ENCODE measurements around the gene NTF3.

NTF3 gene

GRCh38 chr12:5498806-5499205, 66.9 kb downstream of the NTF3 start:
- H3K4me2 ChIP-seq (ENCODE audit: low read length): no peak overlapping the region
- no peak overlapping the region for H4K91ac ChIP-seq (ENCODE audit: low read depth, low read length)
- no peak overlapping the region for H3K14ac ChIP-seq (ENCODE audit: low read length)
- no peaks in the 10 kb centered on the region for H3K9me3 ChIP-seq (ENCODE audit: insufficient read depth, low read depth, low read length)
- no peaks in the 10 kb centered on the region for H3K79me2 ChIP-seq (ENCODE audit: control insufficient read depth, insufficient read depth, low read length, poor library complexity)
- H3K27ac ChIP-seq (ENCODE audit: low read depth, low read length): no peak overlapping the region
- H3K36me3 ChIP-seq (ENCODE audit: control insufficient read depth in 1 of 2, insufficient read depth in 2 of 2, low read length in 2 of 2): no peaks in the 10 kb centered on the region
- H3K9ac ChIP-seq (ENCODE audit: low read length): no peak overlapping the region
- no peak overlapping the region for H2BK12ac ChIP-seq (ENCODE audit: low read length)
- no peaks in the 10 kb centered on the region for H3K27me3 ChIP-seq (ENCODE audit: insufficient read depth, low read length)
- no peak overlapping the region for H2BK120ac ChIP-seq (ENCODE audit: insufficient read depth, low read length, poor library complexity)
- H3K18ac ChIP-seq (ENCODE audit: low read length): no peak overlapping the region
- H4K8ac ChIP-seq (ENCODE audit: low read depth, low read length): no peak overlapping the region
- no peak overlapping the region for H2BK5ac ChIP-seq (ENCODE audit: low read depth, low read length, poor library complexity)
- no peak overlapping the region for H3K4me3 ChIP-seq (ENCODE audit: low read depth, low read length)
- no peak overlapping the region for H2AFZ ChIP-seq (ENCODE audit: insufficient read depth, low read length, poor library complexity)
- H3K4ac ChIP-seq (ENCODE audit: low read depth, low read length): no peak overlapping the region
- no peaks in the 10 kb centered on the region for H3K79me1 ChIP-seq (ENCODE audit: low read length)
- no peak overlapping the region for H2AK5ac ChIP-seq (ENCODE audit: low read length)
- no peak overlapping the region for H3K23ac ChIP-seq (ENCODE audit: low read length)
- no peak for DNase-seq
- H4K12ac ChIP-seq (ENCODE audit: low read depth, low read length): no peak overlapping the region
- no CpG with 5 or more reads among the region's 8 CpGs for WGBS (ENCODE audit: extremely low coverage, insufficient coverage, insufficient read length)
- H3K4me1 ChIP-seq (ENCODE audit: control insufficient read depth in 1 of 2, insufficient read depth in 2 of 2, low read length in 2 of 2): peaks cover 0 to 3% of the 10 kb centered on the region in 2 experiments

DNA sequence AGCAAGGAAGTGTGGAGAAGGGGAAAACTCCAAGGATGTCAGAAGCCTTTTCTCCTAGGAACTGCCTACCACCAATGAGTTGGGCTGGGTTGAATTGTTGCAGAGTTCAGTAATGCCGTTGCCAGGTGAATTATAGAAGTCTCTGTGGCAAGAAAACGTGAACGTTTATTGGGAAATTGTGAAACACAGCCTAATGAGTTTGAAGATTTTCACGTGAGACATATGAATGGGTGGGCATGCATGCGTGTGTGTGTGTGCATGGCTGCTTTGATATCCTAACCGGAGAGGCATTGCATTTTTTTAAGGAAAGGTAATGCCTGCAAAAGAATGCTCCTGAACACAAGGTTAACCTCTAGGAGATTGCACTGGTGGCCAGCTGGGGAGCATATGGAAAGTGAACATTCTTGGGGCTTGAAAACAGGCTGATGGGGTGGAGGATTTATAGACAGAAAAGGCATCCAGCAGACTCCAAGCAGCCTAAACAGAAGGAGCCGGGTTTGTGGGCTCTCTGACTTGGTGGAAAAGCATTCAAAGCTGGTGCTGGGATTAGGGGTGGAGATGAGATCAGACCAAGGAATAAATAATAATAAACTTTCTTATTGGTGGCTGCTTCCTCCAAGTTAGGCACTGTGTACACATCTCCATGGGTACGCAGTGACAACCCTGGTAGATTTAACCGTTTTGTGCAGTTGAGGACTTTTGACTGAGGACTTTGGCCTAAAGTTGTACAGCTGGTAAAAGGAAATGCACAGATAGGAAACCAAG, 67.8 kb downstream of the NTF3 start:
- Histone ChIP-seq H3K9me3 (ENCODE audit: insufficient read depth, low read depth, low read length) (no peaks in the 10 kb centered on the region), H4K12ac (ENCODE audit: low read depth, low read length) (no peak overlapping the region), H3K23ac (ENCODE audit: low read length) (no peak overlapping the region), H3K9ac (ENCODE audit: low read length) (no peak overlapping the region), H3K4me1 (ENCODE audit: control insufficient read depth in 1 of 2, insufficient read depth in 2 of 2, low read length in 2 of 2) (peaks cover 0 to 4% of the 10 kb centered on the region in 2 experiments), H3K79me2 (ENCODE audit: control insufficient read depth, insufficient read depth, low read length, poor library complexity) (no peaks in the 10 kb centered on the region), H2BK5ac (ENCODE audit: low read depth, low read length, poor library complexity) (no peak overlapping the region), H3K27ac (ENCODE audit: low read depth, low read length) (no peak overlapping the region), H4K8ac (ENCODE audit: low read depth, low read length) (no peak overlapping the region), H3K4ac (ENCODE audit: low read depth, low read length) (no peak overlapping the region), H2AFZ (ENCODE audit: insufficient read depth, low read length, poor library complexity) (no peak overlapping the region), H3K4me3 (ENCODE audit: low read depth, low read length) (no peak overlapping the region), H2BK120ac (ENCODE audit: insufficient read depth, low read length, poor library complexity) (no peak overlapping the region), H3K14ac (ENCODE audit: low read length) (no peak overlapping the region), H3K36me3 (ENCODE audit: control insufficient read depth in 1 of 2, insufficient read depth in 2 of 2, low read length in 2 of 2) (no peaks in the 10 kb centered on the region), H3K4me2 (ENCODE audit: low read length) (no peak overlapping the region), H2BK12ac (ENCODE audit: low read length) (no peak overlapping the region), H2AK5ac (ENCODE audit: low read length) (no peak overlapping the region), H3K27me3 (ENCODE audit: insufficient read depth, low read length) (no peaks in the 10 kb centered on the region), H3K18ac (ENCODE audit: low read length) (no peak overlapping the region), H4K91ac (ENCODE audit: low read depth, low read length) (no peak overlapping the region), H3K79me1 (ENCODE audit: low read length) (no peaks in the 10 kb centered on the region)
- no CpG with 5 or more reads among the region's 9 CpGs for WGBS (ENCODE audit: extremely low coverage, insufficient coverage, insufficient read length)
- no peak for DNase-seq

GRCh38 chr12:5500331-5500659, 68.4 kb downstream of the NTF3 start:
- no peak overlapping the region for H2BK12ac ChIP-seq (ENCODE audit: low read length)
- H3K4ac ChIP-seq (ENCODE audit: low read depth, low read length): no peak overlapping the region
- WGBS (ENCODE audit: extremely low coverage, insufficient coverage, insufficient read length): no CpG with 5 or more reads among the region's 7 CpGs
- H3K27ac ChIP-seq (ENCODE audit: low read depth, low read length): no peak overlapping the region
- no peak overlapping the region for H2AFZ ChIP-seq (ENCODE audit: insufficient read depth, low read length, poor library complexity)
- no peak overlapping the region for H3K4me2 ChIP-seq (ENCODE audit: low read length)
- H3K79me2 ChIP-seq (ENCODE audit: control insufficient read depth, insufficient read depth, low read length, poor library complexity): no peaks in the 10 kb centered on the region
- H2BK120ac ChIP-seq (ENCODE audit: insufficient read depth, low read length, poor library complexity): no peak overlapping the region
- no peak overlapping the region for H3K18ac ChIP-seq (ENCODE audit: low read length)
- DNase-seq: no peak
- H2AK5ac ChIP-seq (ENCODE audit: low read length): no peak overlapping the region
- peaks cover 0 to 4% of the 10 kb centered on the region in 2 experiments for H3K4me1 ChIP-seq (ENCODE audit: control insufficient read depth in 1 of 2, insufficient read depth in 2 of 2, low read length in 2 of 2)
- no peak overlapping the region for H3K14ac ChIP-seq (ENCODE audit: low read length)
- no peak overlapping the region for H3K4me3 ChIP-seq (ENCODE audit: low read depth, low read length)
- H4K12ac ChIP-seq (ENCODE audit: low read depth, low read length): no peak overlapping the region
- H3K36me3 ChIP-seq (ENCODE audit: control insufficient read depth in 1 of 2, insufficient read depth in 2 of 2, low read length in 2 of 2): no peaks in the 10 kb centered on the region
- H4K91ac ChIP-seq (ENCODE audit: low read depth, low read length): no peak overlapping the region
- H3K27me3 ChIP-seq (ENCODE audit: insufficient read depth, low read length): no peaks in the 10 kb centered on the region
- no peak overlapping the region for H3K23ac ChIP-seq (ENCODE audit: low read length)
- H3K9ac ChIP-seq (ENCODE audit: low read length): no peak overlapping the region
- no peaks in the 10 kb centered on the region for H3K79me1 ChIP-seq (ENCODE audit: low read length)
- no peaks in the 10 kb centered on the region for H3K9me3 ChIP-seq (ENCODE audit: insufficient read depth, low read depth, low read length)
- no peak overlapping the region for H4K8ac ChIP-seq (ENCODE audit: low read depth, low read length)
- H2BK5ac ChIP-seq (ENCODE audit: low read depth, low read length, poor library complexity): no peak overlapping the region

DNA sequence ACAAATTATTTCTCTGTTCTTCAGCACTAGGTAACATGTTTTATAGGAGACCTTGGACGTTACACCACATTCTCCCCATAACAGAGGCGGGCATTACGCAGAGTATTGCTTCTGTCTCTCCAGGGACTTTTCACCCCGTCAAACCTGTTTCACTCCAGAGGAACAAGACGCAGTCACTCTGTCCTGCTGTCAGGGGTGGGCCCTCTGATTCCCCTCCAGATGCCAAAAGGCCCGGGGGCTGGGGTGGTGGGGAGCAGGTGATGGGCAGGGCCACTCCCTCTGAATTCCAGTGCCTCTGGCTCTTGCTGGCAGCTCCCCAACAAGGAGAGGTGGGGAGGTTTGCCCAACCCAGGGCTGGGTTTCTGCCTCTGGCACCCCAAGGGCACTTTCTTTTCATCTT, 71.9 kb downstream of the NTF3 start:
- H3K36me3 ChIP-seq (ENCODE audit: control insufficient read depth in 1 of 2, insufficient read depth in 2 of 2, low read length in 2 of 2): no peaks in the 10 kb centered on the region
- WGBS (ENCODE audit: extremely low coverage, insufficient coverage, insufficient read length): no CpG with 5 or more reads among the region's 6 CpGs

More for the DNA sequence above, 71.9 kb downstream of the NTF3 start:
- H2BK5ac ChIP-seq (ENCODE audit: low read depth, low read length, poor library complexity): no peak overlapping the region
- no peaks in the 10 kb centered on the region for H3K27me3 ChIP-seq (ENCODE audit: insufficient read depth, low read length)
- no peak overlapping the region for H3K9ac ChIP-seq (ENCODE audit: low read length)
- peak; percentile 78 to 84 for DNase-seq
- H4K91ac ChIP-seq (ENCODE audit: low read depth, low read length): no peak overlapping the region
- H3K27ac ChIP-seq (ENCODE audit: low read depth, low read length): no peak overlapping the region
- no peak overlapping the region for H3K23ac ChIP-seq (ENCODE audit: low read length)
- no peak overlapping the region for H2BK120ac ChIP-seq (ENCODE audit: insufficient read depth, low read length, poor library complexity)
- no peak overlapping the region for H4K12ac ChIP-seq (ENCODE audit: low read depth, low read length)
- no peaks in the 10 kb centered on the region for H3K79me1 ChIP-seq (ENCODE audit: low read length)
- H3K4me1 ChIP-seq (ENCODE audit: control insufficient read depth in 1 of 2, insufficient read depth in 2 of 2, low read length in 2 of 2): peaks cover 0 to 9% of the 10 kb centered on the region in 2 experiments
- H3K4ac ChIP-seq (ENCODE audit: low read depth, low read length): no peak overlapping the region
- no peaks in the 10 kb centered on the region for H3K79me2 ChIP-seq (ENCODE audit: control insufficient read depth, insufficient read depth, low read length, poor library complexity)
- H4K8ac ChIP-seq (ENCODE audit: low read depth, low read length): no peak overlapping the region
- H3K14ac ChIP-seq (ENCODE audit: low read length): no peak overlapping the region
- no peak overlapping the region for H3K18ac ChIP-seq (ENCODE audit: low read length)
- H3K4me2 ChIP-seq (ENCODE audit: low read length): no peak overlapping the region
- no peak overlapping the region for H2BK12ac ChIP-seq (ENCODE audit: low read length)
- H2AFZ ChIP-seq (ENCODE audit: insufficient read depth, low read length, poor library complexity): no peak overlapping the region
- no peak overlapping the region for H2AK5ac ChIP-seq (ENCODE audit: low read length)
- no peak overlapping the region for H3K4me3 ChIP-seq (ENCODE audit: low read depth, low read length)
- H3K9me3 ChIP-seq (ENCODE audit: insufficient read depth, low read depth, low read length): no peaks in the 10 kb centered on the region

Data from trophoblast cell (in vitro differentiated cells and primary cell).